GM12878 (cell line): ENCODE data around the gene AGAP1. TPM values are rescaled to one million over a fixed set of nuclear protein-coding genes. Genes with fewer than 3 reads are reported as not detected.

Experiments used
- ATAC-seq: fragments of 200-7000 bp; cut with Tn5 transposase; 3 replicates; pipeline ENCODE4 v1.9.1; 2020; ENCODE audit warnings: mild to moderate bottlenecking, moderate library complexity
- BruUV-seq: library from RNA; stranded (reverse); fragments of 400-500 nt; replicated peaks from 2 replicates; lab custom pipeline; 2021; lab: Mats Ljungman, UMichigan
- CTCF ChIA-PET: fragments of 300-600 bp; sonication (Branson Sonifier 250); formaldehyde crosslinking; extraction: SDS; loops from one replicate; lab custom pipeline; 2021; ENCODE audit warnings: inconsistent platforms; lab: Yijun Ruan, JAX
- POLR2A ChIA-PET: fragments of 350-600 bp; formaldehyde crosslinking; extraction: SDS; loops from one replicate; lab custom pipeline; 2021; ENCODE audit warnings: inconsistent platforms; lab: Charles Lee
- RAD21 ChIA-PET: fragments of 300-600 bp; sonication (Branson Sonifier 250); formaldehyde crosslinking; loops from one replicate; lab custom pipeline; 2023; ENCODE audit warnings: antibody characterized with exemption; ENCODE audit not compliant: unreplicated experiment; lab: Charles Lee
- SMC1A ChIA-PET: fragments of 300-600 bp; sonication (Branson Sonifier 250); formaldehyde crosslinking; loops from one replicate; lab custom pipeline; 2023; ENCODE audit not compliant: unreplicated experiment, uncharacterized antibody; lab: Charles Lee
- DNase-seq: peaks from one replicate; pipeline ENCODE4 v3.0.0-alpha.2; 2011; ENCODE audit warnings: low read depth, low spot score
- FAIRE-seq: peaks from 3 replicates; lab custom pipeline; 2011; peaks lifted over from hg19 to GRCh38; lab: Jason Lieb, UNC
- H2AFZ ChIP-seq: 2 replicates; pipeline ENCODE4 v1.6.0; 2011; ENCODE audit warnings: low read depth, low read length, control low read depth; ENCODE audit not compliant: control insufficient read depth
- H3K27ac ChIP-seq: 2 replicates; pipeline ENCODE4 v1.5.1; 2011; ENCODE audit warnings: control low read depth; ENCODE audit not compliant: control insufficient read depth, insufficient read depth
- H3K27me3 ChIP-seq, 2 experiments: replicated peaks in 1 of 2; 2 replicates each; pipeline versions ENCODE4 v1.6.0 to v1.6.1; 2011; ENCODE audit warnings: low read length in 1 of 2; ENCODE audit not compliant: control insufficient read depth in 2 of 2, insufficient read depth in 2 of 2
- H3K36me3 ChIP-seq, 2 experiments: 2 replicates each; pipeline ENCODE4 v1.5.1; 2011; ENCODE audit warnings: low read length in 1 of 2; ENCODE audit not compliant: control insufficient read depth in 2 of 2, insufficient read depth in 2 of 2
- H3K4me1 ChIP-seq: 2 replicates; pipeline ENCODE4 v1.6.1; 2011; ENCODE audit warnings: mild to moderate bottlenecking, low read length, moderate library complexity, mixed read lengths; ENCODE audit not compliant: control insufficient read depth, insufficient read depth
- H3K4me2 ChIP-seq: 2 replicates; pipeline ENCODE4 v1.6.0; 2011; ENCODE audit warnings: control low read depth; ENCODE audit not compliant: control insufficient read depth, insufficient read depth
- H3K4me3 ChIP-seq: fragments of 200-600 bp; sonication (generic); 2 replicates; pipeline ENCODE4 v1.5.1; 2016
- H3K79me2 ChIP-seq: 2 replicates; pipeline ENCODE4 v1.6.0; 2011; ENCODE audit warnings: low read length; ENCODE audit not compliant: control insufficient read depth, insufficient read depth
- H3K9ac ChIP-seq: 2 replicates; pipeline ENCODE4 v1.8.0; 2011; ENCODE audit warnings: low read length, control low read depth, mixed read lengths; ENCODE audit not compliant: control insufficient read depth, insufficient read depth
- H3K9me3 ChIP-seq: replicated peaks from 3 replicates; pipeline ENCODE4 v1.5.1; 2011; ENCODE audit warnings: mild to moderate bottlenecking, low read length; ENCODE audit not compliant: control insufficient read depth, insufficient read depth
- H4K20me1 ChIP-seq: 2 replicates; pipeline ENCODE4 v1.6.0; 2011; ENCODE audit not compliant: control insufficient read depth, insufficient read depth
- BRCA1 ChIP-seq: IDR thresholded peaks from 2 replicates; pipeline ENCODE4 v1.6.1; 2011; ENCODE audit warnings: low read depth, low read length, improper control_type of control experiment
- CREB1 ChIP-seq: IDR thresholded peaks from 2 replicates; pipeline ENCODE4 v1.6.1; 2012; ENCODE audit warnings: low read depth, mild to moderate bottlenecking, inconsistent platforms
- HDGF ChIP-seq: fragments of 450-650 bp; IDR thresholded peaks from 2 replicates; pipeline ENCODE4 v1.6.1; 2016; ENCODE audit warnings: antibody characterized with exemption
- MEF2A ChIP-seq: IDR thresholded peaks from 2 replicates; pipeline ENCODE4 v1.6.1; 2011; ENCODE audit warnings: low read depth, mild to moderate bottlenecking, low read length, moderate library complexity; ENCODE audit not compliant: insufficient read depth
- MXI1 ChIP-seq: fragments of 150-350 bp; IDR thresholded peaks from 2 replicates; pipeline ENCODE4 v1.6.1; 2011; ENCODE audit warnings: low read depth, mild to moderate bottlenecking, inconsistent platforms, low read length, improper control_type of control experiment
- PAX8 ChIP-seq: fragments of 450-650 bp; IDR thresholded peaks from 2 replicates; pipeline ENCODE4 v1.6.1; 2017; ENCODE audit warnings: mild to moderate bottlenecking, moderate library complexity
- SMAD5 ChIP-seq: IDR thresholded peaks from 2 replicates; pipeline ENCODE4 v1.6.1; 2016; ENCODE audit warnings: antibody characterized with exemption, low read depth
- TCF12 ChIP-seq: IDR thresholded peaks from 2 replicates; pipeline ENCODE4 v1.6.1; 2011; ENCODE audit warnings: low read depth, mild to moderate bottlenecking, low read length
- TCF3 ChIP-seq: IDR thresholded peaks from 2 replicates; pipeline ENCODE4 v1.6.1; 2012; ENCODE audit warnings: low read depth, mild to moderate bottlenecking, low read length, borderline replicate concordance; ENCODE audit not compliant: insufficient read depth
- ZBTB11 ChIP-seq: fragments of 450-650 bp; formaldehyde crosslinking; IDR thresholded peaks from 2 replicates; pipeline ENCODE4 v1.5.0; 2022; ENCODE audit warnings: mild to moderate bottlenecking, missing genetic modification characterization
- ZNF622 ChIP-seq: fragments of 450-650 bp; IDR thresholded peaks from 2 replicates; pipeline ENCODE4 v1.6.1; 2017; ENCODE audit warnings: mild to moderate bottlenecking, inconsistent platforms
- WGBS: methylation state at CpG from one replicate; pipeline ENCODE4 v1.1.6; 2016; ENCODE audit warnings: low lambda C conversion rate; ENCODE audit not compliant: insufficient replicate concordance, insufficient coverage; ENCODE audit errors: missing lambda C conversion rate; 5-methylcytosine and 5-hydroxymethylcytosine counted together
- in situ Hi-C: fragments of 300-500 bp; cut with MboI; formaldehyde crosslinking; loops from 9 replicates; pipeline ENCODE4 v1.14.3; 2018; ENCODE audit warnings: mixed read lengths
- intact Hi-C: fragments of 100-400 bp; cut with micrococcal nuclease; formaldehyde crosslinking; loops from one replicate; pipeline ENCODE4 v1.14.2; 2022; ENCODE audit not compliant: unreplicated experiment
- polyA plus RNA-seq, 11 experiments: library from polyadenylated mRNA; depleted of rRNA in 4 of 11; unstranded in 6 of 11; stranded (reverse) in 5 of 11; fragments of >200 nt; fragmentation: Nextera tagmentation in 4 of 11; fragmentation: Illumina TruSeq in 1 of 11; extraction: Ambion mirVana in 4 of 11; extraction: Trizol in 1 of 11; gene quantifications; 1 replicate in 1 of 11; 2 replicates in 10 of 11; pipeline versions ENCODE4 v1.2.1 to v1.2.3, GENCODE V29; 2011 to 2016; ENCODE audit warnings: inconsistent platforms in 2 of 11, missing spikeins in 2 of 11, low read depth in 1 of 11
- total RNA-seq, 4 experiments: library from RNA; depleted of rRNA in 3 of 4; stranded (reverse); fragments of >200 nt in 3 of 4; fragmentation: Illumina TruSeq in 1 of 4; extraction: Trizol in 1 of 4; gene quantifications; 2 replicates each; pipeline versions ENCODE4 v1.2.1 to v1.2.3, GENCODE V29; 2013 to 2021
- TF ChIP-seq, protein P1 (sequence below): fragments of 450-650 bp; IDR thresholded peaks from 2 replicates; pipeline ENCODE4 v1.6.1; 2018; ENCODE audit warnings: mild to moderate bottlenecking, low read depth, moderate library complexity; ENCODE audit not compliant: partially characterized antibody
- TF ChIP-seq, protein P2 (sequence below): fragments of 150-350 bp; IDR thresholded peaks from 2 replicates; pipeline ENCODE4 v1.6.1; 2014; ENCODE audit warnings: mild to moderate bottlenecking, low read depth, low read length

The AGAP1 gene
- total and polyA plus RNA-seq, 10 of the 15 experiments (the other 5 are each of a cell fraction or from before 2014, with no cell fraction given) = 0.05 to 0.15 (median 0.06) TPM; not detected in 7

- no peak for TF ChIP-seq BRCA1
- TF ChIP-seq, protein P1, sequence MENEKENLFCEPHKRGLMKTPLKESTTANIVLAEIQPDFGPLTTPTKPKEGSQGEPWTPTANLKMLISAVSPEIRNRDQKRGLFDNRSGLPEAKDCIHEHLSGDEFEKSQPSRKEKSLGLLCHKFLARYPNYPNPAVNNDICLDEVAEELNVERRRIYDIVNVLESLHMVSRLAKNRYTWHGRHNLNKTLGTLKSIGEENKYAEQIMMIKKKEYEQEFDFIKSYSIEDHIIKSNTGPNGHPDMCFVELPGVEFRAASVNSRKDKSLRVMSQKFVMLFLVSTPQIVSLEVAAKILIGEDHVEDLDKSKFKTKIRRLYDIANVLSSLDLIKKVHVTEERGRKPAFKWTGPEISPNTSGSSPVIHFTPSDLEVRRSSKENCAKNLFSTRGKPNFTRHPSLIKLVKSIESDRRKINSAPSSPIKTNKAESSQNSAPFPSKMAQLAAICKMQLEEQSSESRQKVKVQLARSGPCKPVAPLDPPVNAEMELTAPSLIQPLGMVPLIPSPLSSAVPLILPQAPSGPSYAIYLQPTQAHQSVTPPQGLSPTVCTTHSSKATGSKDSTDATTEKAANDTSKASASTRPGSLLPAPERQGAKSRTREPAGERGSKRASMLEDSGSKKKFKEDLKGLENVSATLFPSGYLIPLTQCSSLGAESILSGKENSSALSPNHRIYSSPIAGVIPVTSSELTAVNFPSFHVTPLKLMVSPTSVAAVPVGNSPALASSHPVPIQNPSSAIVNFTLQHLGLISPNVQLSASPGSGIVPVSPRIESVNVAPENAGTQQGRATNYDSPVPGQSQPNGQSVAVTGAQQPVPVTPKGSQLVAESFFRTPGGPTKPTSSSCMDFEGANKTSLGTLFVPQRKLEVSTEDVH = no peak
Measured at GRCh38 chr2:235928751-235929370, 435.0 kb downstream of the AGAP1 start (continued).

GRCh38 chr2:235930701-235931100, 436.9 kb downstream of the AGAP1 start:
- Histone ChIP-seq H3K9me3 (no peaks in the 10 kb centered on the region; the same call in 2 of the 3 replicates), H3K27ac (no peak overlapping the region), H3K4me2 (no peak overlapping the region), H3K4me1 (no peaks in the 10 kb centered on the region), H3K4me3 (no peak overlapping the region), H3K36me3 (no peaks in the 10 kb centered on the region)
- no peak for DNase-seq
- RAD21 ChIA-PET = no interaction called here
- SMC1A ChIA-PET = no interaction called here
- in situ Hi-C loops = no loop called here
- no TSS peak for BruUV-seq
- POLR2A ChIA-PET = no interaction called here
- no peak for ATAC-seq
- TF ChIP-seq ZBTB11 (CRISPR knock-in tag) = no peak
- no peak for TF ChIP-seq ZNF622
- TF ChIP-seq HDGF = no peak
- no peak for TF ChIP-seq MXI1
- no peak for TF ChIP-seq CREB1
- TF ChIP-seq TCF3 = no peak
- TF ChIP-seq TCF12 = no peak
- TF ChIP-seq SMAD5 = no peak
- TF ChIP-seq PAX8 = no peak
- TF ChIP-seq MEF2A = no peak
- TF ChIP-seq, protein P2, sequence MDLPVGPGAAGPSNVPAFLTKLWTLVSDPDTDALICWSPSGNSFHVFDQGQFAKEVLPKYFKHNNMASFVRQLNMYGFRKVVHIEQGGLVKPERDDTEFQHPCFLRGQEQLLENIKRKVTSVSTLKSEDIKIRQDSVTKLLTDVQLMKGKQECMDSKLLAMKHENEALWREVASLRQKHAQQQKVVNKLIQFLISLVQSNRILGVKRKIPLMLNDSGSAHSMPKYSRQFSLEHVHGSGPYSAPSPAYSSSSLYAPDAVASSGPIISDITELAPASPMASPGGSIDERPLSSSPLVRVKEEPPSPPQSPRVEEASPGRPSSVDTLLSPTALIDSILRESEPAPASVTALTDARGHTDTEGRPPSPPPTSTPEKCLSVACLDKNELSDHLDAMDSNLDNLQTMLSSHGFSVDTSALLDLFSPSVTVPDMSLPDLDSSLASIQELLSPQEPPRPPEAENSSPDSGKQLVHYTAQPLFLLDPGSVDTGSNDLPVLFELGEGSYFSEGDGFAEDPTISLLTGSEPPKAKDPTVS = no peak
- TF ChIP-seq, all 136 proteins: peak for 0
- H3K79me2 ChIP-seq = no peaks in the 10 kb centered on the region
- H4K20me1 ChIP-seq = no peaks in the 10 kb centered on the region
- no peaks in the 10 kb centered on the region for H3K27me3 ChIP-seq
- CTCF ChIA-PET = no interaction called here
- no peak overlapping the region for H2AFZ ChIP-seq
- H3K9ac ChIP-seq = no peak overlapping the region
- 44% methylated on average over 19 of the region's 19 CpGs for WGBS
- intact Hi-C loops = no loop called here
- FAIRE-seq = no peak
